Endodermal cell (in vitro differentiated cells): ENCODE measurements around the gene PACS1. TPM values are rescaled to one million over a fixed set of nuclear protein-coding genes. Genes with fewer than 3 reads are reported as not detected.
A peak's percentile ranks its signal among the peaks of the same experiment; 100 is the strongest.

Source experiments
- DNase-seq: peaks from one replicate; pipeline ENCODE4 v3.0.0-alpha.2; 2017
- H3K27ac ChIP-seq: 2 replicates; pipeline ENCODE4 v1.5.1; 2013; ENCODE audit warnings: mild to moderate bottlenecking, low read depth, low read length, moderate library complexity
- H3K27me3 ChIP-seq: 2 replicates; pipeline ENCODE4 v1.6.1; 2013; ENCODE audit warnings: mild to moderate bottlenecking, low read length, moderate library complexity; ENCODE audit not compliant: insufficient read depth, control insufficient read depth, poor library complexity, severe bottlenecking
- H3K36me3 ChIP-seq: 2 replicates; pipeline ENCODE4 v1.7.0; 2013; ENCODE audit warnings: mild to moderate bottlenecking, low read length, moderate library complexity; ENCODE audit not compliant: control insufficient read depth, insufficient read depth
- H3K4me1 ChIP-seq: one replicate; pipeline ENCODE4 v1.7.0; 2013; ENCODE audit warnings: low read length; ENCODE audit not compliant: control insufficient read depth, insufficient read depth
- H3K4me3 ChIP-seq: 2 replicates; pipeline ENCODE4 v1.5.1; 2013; ENCODE audit warnings: mild to moderate bottlenecking, low read length, moderate library complexity
- H3K9ac ChIP-seq: 2 replicates; pipeline ENCODE4 v1.6.1; 2013; ENCODE audit warnings: mild to moderate bottlenecking, low read length, moderate library complexity; ENCODE audit not compliant: poor library complexity, severe bottlenecking; ENCODE audit errors: extremely low read depth
- H3K9me3 ChIP-seq: 2 replicates; pipeline ENCODE4 v1.6.1; 2013; ENCODE audit warnings: mild to moderate bottlenecking, low read length, moderate library complexity; ENCODE audit not compliant: control insufficient read depth
- H3K27ac Mint-ChIP-seq: 2 replicates; pipeline ENCODE4 v1.8.0; 2020; ENCODE audit warnings: mixed read lengths
- H3K27me3 Mint-ChIP-seq: 2 replicates; pipeline ENCODE4 v1.8.0; 2021; ENCODE audit warnings: mild to moderate bottlenecking, mixed read lengths; ENCODE audit not compliant: insufficient read depth
- H3K36me3 Mint-ChIP-seq: 2 replicates; pipeline ENCODE4 v1.8.0; 2020; ENCODE audit warnings: low read depth, mixed read lengths
- H3K4me1 Mint-ChIP-seq: 2 replicates; pipeline ENCODE4 v1.8.0; 2020; ENCODE audit warnings: mixed read lengths
- H3K4me3 Mint-ChIP-seq: 2 replicates; pipeline ENCODE4 v1.8.0; 2020; ENCODE audit warnings: mild to moderate bottlenecking, moderate library complexity, mixed read lengths
- H3K9me3 Mint-ChIP-seq: 2 replicates; pipeline ENCODE4 v1.8.0; 2020; ENCODE audit warnings: mild to moderate bottlenecking, mixed read lengths
- CTCF ChIP-seq: fragments of 200-600 bp; sonication (generic); conservative IDR thresholded peaks from 2 replicates; pipeline ENCODE4 v1.5.0; 2021; ENCODE audit warnings: antibody characterized with exemption, mild to moderate bottlenecking
- WGBS, 2 experiments: methylation state at CpG; one replicate each; pipeline versions ENCODE4 v1.1.5 to v1.1.7; 2013; ENCODE audit warnings: missing lambda C conversion rate in 2 of 2, mixed read lengths in 1 of 2; ENCODE audit not compliant: insufficient coverage in 1 of 2, insufficient read length in 1 of 2; 5-methylcytosine and 5-hydroxymethylcytosine counted together
- total RNA-seq, 2 donors: library from RNA; stranded (reverse); fragmentation: NEBNext Ultra II Directional in 1 of 2; extraction: Animal tissue kit (Norgen Biotek cat#: 25700) in 1 of 2; gene quantifications; 2 replicates in 1 of 2; 3 replicates in 1 of 2; pipeline ENCODE4 v1.2.1, GENCODE V29; 2021

The PACS1 gene
- total RNA-seq, 2 donors from 2014 or later, result 67.0 to 67.1 TPM

- no peak for TF ChIP-seq CTCF
- Histone ChIP-seq H3K27me3 (no peaks in the 10 kb centered on the region), H3K9ac (no peak overlapping the region), H3K9me3 (no peaks in the 10 kb centered on the region), H3K27ac (no peak overlapping the region), H3K4me1 (peaks cover 15% of the 10 kb centered on the region), H3K36me3 (no peaks in the 10 kb centered on the region), H3K4me3 (no peak overlapping the region)
- Mint-ChIP-seq H3K27ac (no peak overlapping the region), H3K9me3 (no peaks in the 10 kb centered on the region), H3K27me3 (no peaks in the 10 kb centered on the region), H3K36me3 (no peaks in the 10 kb centered on the region), H3K4me1 (peaks cover 40% of the 10 kb centered on the region), H3K4me3 (no peak overlapping the region)
- DNase-seq, result no peak
- WGBS, 2 experiments, result 90 to 93% methylated on average over 2 to 3 of the region's 3 CpGs
Measured at GRCh38 chr11:66130978-66131377, 60.9 kb downstream of the PACS1 start.

- Histone ChIP-seq H3K4me1 (peaks cover 10% of the 10 kb centered on the region), H3K4me3 (no peak overlapping the region), H3K27ac (no peak overlapping the region), H3K36me3 (no peaks in the 10 kb centered on the region), H3K9ac (no peak overlapping the region), H3K9me3 (no peaks in the 10 kb centered on the region), H3K27me3 (no peaks in the 10 kb centered on the region)
- no peaks in the 10 kb centered on the region for H3K36me3 Mint-ChIP-seq
- no peaks in the 10 kb centered on the region for H3K27me3 Mint-ChIP-seq
- H3K27ac Mint-ChIP-seq, result no peak overlapping the region
- H3K4me1 Mint-ChIP-seq, result peaks cover 29% of the 10 kb centered on the region
- H3K4me3 Mint-ChIP-seq, result no peak overlapping the region
- 80 to 91% methylated on average over 4 to 6 of the region's 7 CpGs for WGBS, 2 experiments
- no peak for DNase-seq
- TF ChIP-seq CTCF, result no peak
- no peaks in the 10 kb centered on the region for H3K9me3 Mint-ChIP-seq
Measured at GRCh38 chr11:66131937-66132632, 62.0 kb downstream of the PACS1 start.

- Mint-ChIP-seq H3K27me3 (no peaks in the 10 kb centered on the region), H3K27ac (peak overlapping the region; percentile 55), H3K36me3 (no peaks in the 10 kb centered on the region), H3K4me1 (peaks cover 19% of the 10 kb centered on the region), H3K9me3 (no peaks in the 10 kb centered on the region), H3K4me3 (no peak overlapping the region)
- Histone ChIP-seq H3K4me1 (peaks cover 10% of the 10 kb centered on the region), H3K27ac (no peak overlapping the region), H3K9me3 (no peaks in the 10 kb centered on the region), H3K36me3 (no peaks in the 10 kb centered on the region), H3K4me3 (no peak overlapping the region), H3K9ac (no peak overlapping the region), H3K27me3 (no peaks in the 10 kb centered on the region)
- no peak for TF ChIP-seq CTCF
- no peak for DNase-seq
- WGBS, 2 experiments, result 89 to 90% methylated on average over 4 to 6 of the region's 6 CpGs
Measured at GRCh38 chr11:66133216-66133775, 63.2 kb downstream of the PACS1 start.
